H1 (cell line): ENCODE measurements around the gene MRPL32. TPM values are rescaled to one million over a fixed set of nuclear protein-coding genes. Genes with fewer than 3 reads are reported as not detected.

Source experiments
- CTCF ChIA-PET: fragments of 300-600 bp; sonication (Branson Sonifier 250); formaldehyde crosslinking; loops from one replicate; lab custom pipeline; 2021; ENCODE audit not compliant: partially characterized antibody; lab: Charles Lee
- POLR2A ChIA-PET: fragments of 300-600 bp; sonication (Branson Sonifier 250); formaldehyde crosslinking; loops from one replicate; lab custom pipeline; 2021; ENCODE audit warnings: inconsistent platforms; ENCODE audit not compliant: partially characterized antibody; lab: Charles Lee
- DNase-seq, 2 experiments: peaks; one replicate each; pipeline versions ENCODE4 v3.0.0 to v3.0.0-alpha.2; 2010 to 2022; ENCODE audit warnings: low spot score in 2 of 2, low read depth in 1 of 2, mixed read lengths in 1 of 2
- FAIRE-seq: peaks from 2 replicates; lab custom pipeline; 2011; peaks lifted over from hg19 to GRCh38; lab: Jason Lieb, UNC
- H2AFZ ChIP-seq: 2 replicates; pipeline ENCODE4 v1.8.1; 2012; ENCODE audit warnings: low read length, inconsistent platforms
- H2AK5ac ChIP-seq: 2 replicates; pipeline ENCODE4 v1.6.1; 2013; ENCODE audit warnings: low read depth, low read length
- H2BK120ac ChIP-seq: replicated peaks from 2 replicates; pipeline ENCODE3; 2013; ENCODE audit warnings: low read depth, low read length, inconsistent platforms
- H2BK12ac ChIP-seq: 2 replicates; pipeline ENCODE4 v1.6.1; 2013; ENCODE audit warnings: low read depth, low read length
- H2BK15ac ChIP-seq: 2 replicates; pipeline ENCODE4 v1.6.1; 2013; ENCODE audit warnings: low read length
- H2BK20ac ChIP-seq: 2 replicates; pipeline ENCODE4 v1.6.1; 2013; ENCODE audit warnings: low read length
- H2BK5ac ChIP-seq: 2 replicates; pipeline ENCODE4 v1.6.1; 2013; ENCODE audit warnings: low read depth, low read length
- H3K14ac ChIP-seq: 2 replicates; pipeline ENCODE4 v1.6.1; 2013; ENCODE audit warnings: inconsistent platforms; ENCODE audit not compliant: insufficient read length
- H3K18ac ChIP-seq: 2 replicates; pipeline ENCODE4 v1.6.1; 2013; ENCODE audit warnings: low read length; ENCODE audit errors: extremely low read depth
- H3K23ac ChIP-seq: 2 replicates; pipeline ENCODE4 v1.6.1; 2013; ENCODE audit warnings: inconsistent platforms; ENCODE audit not compliant: insufficient read length
- H3K23me2 ChIP-seq: 2 replicates; pipeline ENCODE4 v1.6.1; 2013; ENCODE audit warnings: low read depth, low read length
- H3K27ac ChIP-seq: 2 replicates; pipeline ENCODE4 v1.6.1; 2011; ENCODE audit warnings: low read depth, low read length, inconsistent platforms
- H3K27me3 ChIP-seq, 4 experiments: replicated peaks in 1 of 4; 1 replicate in 1 of 4; 2 replicates in 3 of 4; pipeline versions ENCODE4 v1.6.1 to v1.8.1; 2011 to 2013; ENCODE audit warnings: low read length in 3 of 4, mild to moderate bottlenecking in 3 of 4, inconsistent platforms in 2 of 4, mixed read lengths in 2 of 4, moderate library complexity in 1 of 4; ENCODE audit not compliant: control insufficient read depth in 3 of 4, insufficient read depth in 3 of 4; ENCODE audit errors: extremely low read depth in 1 of 4
- H3K36me3 ChIP-seq, 4 experiments: 2 replicates each; pipeline versions ENCODE4 v1.6.1 to v1.8.1; 2011 to 2013; ENCODE audit warnings: mild to moderate bottlenecking in 4 of 4, low read length in 3 of 4, moderate library complexity in 2 of 4, control low read depth in 1 of 4, inconsistent platforms in 1 of 4; ENCODE audit not compliant: insufficient read depth in 4 of 4, control insufficient read depth in 2 of 4
- H3K4ac ChIP-seq: replicated peaks from 2 replicates; pipeline ENCODE3; 2013; ENCODE audit warnings: low read length, low read depth, mixed read lengths, inconsistent platforms; ENCODE audit not compliant: insufficient read length
- H3K4me1 ChIP-seq, 4 experiments: replicated peaks in 1 of 4; 1 replicate in 1 of 4; 2 replicates in 3 of 4; pipeline versions ENCODE4 v1.6.1 to v1.8.1; 2011 to 2013; ENCODE audit warnings: low read length in 3 of 4, inconsistent platforms in 2 of 4, mixed read lengths in 1 of 4; ENCODE audit not compliant: insufficient read depth in 4 of 4, control insufficient read depth in 3 of 4
- H3K4me2 ChIP-seq, 2 experiments: 2 replicates each; pipeline versions ENCODE4 v1.6.1 to v1.8.1; 2011 to 2013; ENCODE audit warnings: low read depth in 2 of 2, low read length in 2 of 2, control low read depth in 1 of 2, inconsistent platforms in 1 of 2, mild to moderate bottlenecking in 1 of 2; ENCODE audit not compliant: insufficient read depth in 1 of 2
- H3K4me3 ChIP-seq, 4 experiments: fragments of 200-600, 300-600 bp in 1 of 4; sonication (generic), shearing (Covaris generic), sonication (Bioruptor Twin) in 1 of 4; 2 replicates each; pipeline versions ENCODE4 v1.5.1 to v1.8.1; 2011 to 2016; ENCODE audit warnings: low read length in 4 of 4, low read depth in 3 of 4, control low read depth in 2 of 4, inconsistent platforms in 2 of 4, mild to moderate bottlenecking in 2 of 4, mixed read lengths in 1 of 4, moderate library complexity in 1 of 4; ENCODE audit not compliant: insufficient read depth in 2 of 4; ENCODE audit errors: extremely low read depth in 1 of 4
- H3K56ac ChIP-seq: replicated peaks from 2 replicates; pipeline ENCODE3; 2013; ENCODE audit warnings: low read depth, mild to moderate bottlenecking, mixed read lengths, low read length, inconsistent platforms; ENCODE audit not compliant: insufficient read length
- H3K79me1 ChIP-seq: 2 replicates; pipeline ENCODE4 v1.6.1; 2013; ENCODE audit warnings: low read depth, low read length, control low read depth
- H3K79me2 ChIP-seq, 2 experiments: 2 replicates each; pipeline versions ENCODE4 v1.6.1 to v1.8.1; 2012 to 2013; ENCODE audit warnings: low read length in 2 of 2, mild to moderate bottlenecking in 2 of 2, inconsistent platforms in 1 of 2; ENCODE audit not compliant: insufficient read depth in 2 of 2, control insufficient read depth in 1 of 2
- H3K9ac ChIP-seq, 4 experiments: replicated peaks in 1 of 4; 1 replicate in 1 of 4; 2 replicates in 3 of 4; pipeline versions ENCODE4 v1.6.1 to v1.8.1; 2011 to 2013; ENCODE audit warnings: low read depth in 3 of 4, low read length in 3 of 4, control low read depth in 2 of 4, mild to moderate bottlenecking in 2 of 4, moderate library complexity in 2 of 4, inconsistent platforms in 1 of 4; ENCODE audit errors: extremely low read depth in 1 of 4
- H3K9me3 ChIP-seq, 2 experiments: 2 replicates each; pipeline versions ENCODE4 v1.6.1 to v1.8.1; 2012 to 2013; ENCODE audit warnings: mild to moderate bottlenecking in 2 of 2, moderate library complexity in 2 of 2, control low read depth in 1 of 2, inconsistent platforms in 1 of 2, low read depth in 1 of 2, low read length in 1 of 2, mixed read lengths in 1 of 2; ENCODE audit not compliant: insufficient read depth in 2 of 2
- H4K20me1 ChIP-seq, 2 experiments: replicated peaks in 1 of 2; 2 replicates each; pipeline versions ENCODE3 to v1.8.1; 2011 to 2013; ENCODE audit warnings: inconsistent platforms in 2 of 2, low read length in 2 of 2, mild to moderate bottlenecking in 1 of 2; ENCODE audit not compliant: insufficient read depth in 2 of 2, control insufficient read depth in 1 of 2
- H4K5ac ChIP-seq: 2 replicates; pipeline ENCODE4 v1.6.1; 2013; ENCODE audit warnings: low read length, low read depth, mixed read lengths, inconsistent platforms; ENCODE audit not compliant: insufficient read length
- H4K8ac ChIP-seq: 2 replicates; pipeline ENCODE4 v1.8.0; 2013; ENCODE audit warnings: mild to moderate bottlenecking, moderate library complexity, low read length, inconsistent platforms; ENCODE audit not compliant: insufficient read depth; ENCODE audit errors: extremely low read depth
- H4K91ac ChIP-seq: replicated peaks from 2 replicates; pipeline ENCODE3; 2013; ENCODE audit warnings: low read length, mixed read lengths, inconsistent platforms; ENCODE audit not compliant: insufficient read length
- ATF2 ChIP-seq: IDR thresholded peaks from 2 replicates; pipeline ENCODE4 v1.6.1; 2012; ENCODE audit warnings: low read length, inconsistent platforms
- ATF3 ChIP-seq: IDR thresholded peaks from 2 replicates; pipeline ENCODE4 v1.6.1; 2011; ENCODE audit warnings: low read depth, mild to moderate bottlenecking, low read length; ENCODE audit not compliant: insufficient read depth
- EP300 ChIP-seq, 2 experiments: IDR thresholded peaks; 1 replicate in 1 of 2; 2 replicates in 1 of 2; pipeline ENCODE4 v1.6.1; 2011 to 2012; ENCODE audit warnings: low read depth in 2 of 2, low read length in 2 of 2, mild to moderate bottlenecking in 2 of 2, borderline replicate concordance in 1 of 2, inconsistent platforms in 1 of 2, moderate library complexity in 1 of 2
- GABPA ChIP-seq: IDR thresholded peaks from 2 replicates; pipeline ENCODE4 v1.6.1; 2011; ENCODE audit warnings: mild to moderate bottlenecking, low read length, moderate library complexity, borderline replicate concordance; ENCODE audit not compliant: insufficient read depth
- KDM5A ChIP-seq: fragments of 200-600 bp; IDR thresholded peaks from 2 replicates; pipeline ENCODE4 v1.7.1; 2012; ENCODE audit warnings: mild to moderate bottlenecking, low read length, inconsistent platforms, mixed read lengths
- POU5F1 ChIP-seq: IDR thresholded peaks from 2 replicates; pipeline ENCODE4 v1.6.1; 2011; ENCODE audit warnings: low read depth, mild to moderate bottlenecking, low read length, moderate library complexity
- RXRA ChIP-seq: IDR thresholded peaks from 2 replicates; pipeline ENCODE4 v1.6.1; 2011; ENCODE audit warnings: low read depth, mild to moderate bottlenecking, low read length, moderate library complexity; ENCODE audit not compliant: insufficient read depth
- SIRT6 ChIP-seq: IDR thresholded peaks from one replicate; pipeline ENCODE4 v1.7.1; 2012; ENCODE audit warnings: low read length, inconsistent platforms
- SRF ChIP-seq: IDR thresholded peaks from 2 replicates; pipeline ENCODE4 v1.6.1; 2011; ENCODE audit warnings: mild to moderate bottlenecking, low read depth, low read length, moderate library complexity
- TAF1 ChIP-seq: IDR thresholded peaks from 2 replicates; pipeline ENCODE4 v1.6.1; 2011; ENCODE audit warnings: mild to moderate bottlenecking, low read depth, low read length
- TEAD4 ChIP-seq: IDR thresholded peaks from 2 replicates; pipeline ENCODE4 v1.6.1; 2012; ENCODE audit warnings: low read depth, low read length, inconsistent platforms, mixed read lengths
- ZNF274 ChIP-seq: IDR thresholded peaks from 2 replicates; pipeline ENCODE4 v1.7.0; 2012; ENCODE audit warnings: low read length, borderline replicate concordance; ENCODE audit errors: extremely low read depth
- WGBS, 2 experiments: shearing (Covaris generic) in 1 of 2; methylation state at CpG; one replicate each; pipeline versions ENCODE4 v1.1.6 to v1.1.7; 2013 to 2015; ENCODE audit warnings: low lambda C conversion rate in 2 of 2, mixed read lengths in 2 of 2, inconsistent platforms in 1 of 2, low coverage in 1 of 2, missing lambda C conversion rate in 1 of 2; ENCODE audit not compliant: insufficient replicate concordance in 2 of 2, insufficient coverage in 1 of 2, insufficient read length in 1 of 2; ENCODE audit errors: extremely low coverage in 1 of 2, missing lambda C conversion rate in 1 of 2; 5-methylcytosine and 5-hydroxymethylcytosine counted together
- polyA plus RNA-seq, 7 experiments: library from polyadenylated mRNA; depleted of rRNA in 3 of 7; stranded (reverse) in 5 of 7; unstranded in 2 of 7; fragments of >200 nt in 5 of 7; fragments of 200-250 nt in 2 of 7; gene quantifications; 1 replicate in 5 of 7; 2 replicates in 1 of 7; 4 replicates in 1 of 7; pipeline versions ENCODE4 v1.2.1 to v1.2.3, GENCODE V29; 2011 to 2013; ENCODE audit warnings: missing spikeins in 2 of 7, mixed read lengths in 2 of 7
- total RNA-seq: library from RNA; stranded (reverse); fragmentation: NEBNext Ultra II Directional; extraction: Animal tissue kit (Norgen Biotek cat#: 25700); gene quantifications from 2 replicates; pipeline ENCODE4 v1.2.1, GENCODE V29; 2021

The MRPL32 gene
- total and polyA plus RNA-seq, 2 of the 8 experiments (the other 6 are each of a cell fraction or from before 2014, with no cell fraction given): 50.9 to 97.2 TPM

- no peak overlapping the region for H2BK12ac ChIP-seq
- no peak overlapping the region for H3K4ac ChIP-seq
- H2BK120ac ChIP-seq: no peak overlapping the region
- no peaks in the 10 kb centered on the region for H3K36me3 ChIP-seq
- no peak overlapping the region for H2BK20ac ChIP-seq
- no peak overlapping the region for H4K5ac ChIP-seq
- H3K18ac ChIP-seq: no peak overlapping the region
- DNase-seq (no peak), FAIRE-seq (no peak)
- H4K91ac ChIP-seq: no peak overlapping the region
- H3K4me3 ChIP-seq: no peak overlapping the region
- H3K27ac ChIP-seq: no peak overlapping the region
- H2BK15ac ChIP-seq: no peak overlapping the region
- CTCF ChIA-PET: interaction anchor here (0.6 to 1.5 kb wide), 5 partner anchors 14 to 682 kb away, joined by 3 to 8 read pairs (median 4); no protein-coding TSS in a partner anchor
- no peak overlapping the region for H2AK5ac ChIP-seq
- no peak overlapping the region for H2BK5ac ChIP-seq
- no peak overlapping the region for H3K4me2 ChIP-seq
- no peak overlapping the region for H3K14ac ChIP-seq
- H4K20me1 ChIP-seq: no peaks in the 10 kb centered on the region
- H3K23me2 ChIP-seq: no peaks in the 10 kb centered on the region; the same call in 1 of the 2 replicates
- WGBS, 2 experiments: 93% methylated on average over 2 of the region's 2 CpGs; no CpG with 5 or more reads in 1 of the 2 experiments
- no peak overlapping the region for H2AFZ ChIP-seq
- H4K8ac ChIP-seq: no peak overlapping the region
- H3K79me1 ChIP-seq: no peaks in the 10 kb centered on the region
- POLR2A ChIA-PET: interaction anchor here (1.0 kb wide), 1 partner anchor 28 kb away, joined by 3 read pairs; no protein-coding TSS in a partner anchor
- no peak overlapping the region for H3K9ac ChIP-seq
- no peak overlapping the region for H3K23ac ChIP-seq
- H3K27me3 ChIP-seq: no peaks in the 10 kb centered on the region
- H3K9me3 ChIP-seq: no peaks in the 10 kb centered on the region
- H3K79me2 ChIP-seq: no peaks in the 10 kb centered on the region
- H3K56ac ChIP-seq: no peak overlapping the region
- no peaks in the 10 kb centered on the region for H3K4me1 ChIP-seq
- TF ChIP-seq RXRA (no peak), KDM5A (no peak), SRF (no peak), GABPA (no peak), SIRT6 (no peak), ATF2 (no peak), POU5F1 (no peak), EP300 (IDR thresholded peaks at IDR 0.05; ENCODE audit: borderline replicate concordance in 1 of 2, low read depth in 2 of 2, low read length in 2 of 2) (no peak), ZNF274 (no peak), ATF3 (no peak), TAF1 (no peak), TEAD4 (no peak)
Observed at GRCh38 chr7:42946627-42946950, 14.4 kb downstream of the MRPL32 start.
